Stimulated activated CD4-positive, alpha-beta T cell treated with anti-CD3 and anti-CD28 coated beads, TNF-alpha, amount 100 ng/mL, for 1 hour (primary cell): Measurements from ENCODE around the gene MRM2.

Experiments
- DNase-seq, 3 donors: peaks; one replicate each; pipeline ENCODE4 v3.0.0-alpha.2; 2020; ENCODE audit warnings: low read depth in 3 of 3, low spot score in 1 of 3

The MRM2 gene

DNA sequence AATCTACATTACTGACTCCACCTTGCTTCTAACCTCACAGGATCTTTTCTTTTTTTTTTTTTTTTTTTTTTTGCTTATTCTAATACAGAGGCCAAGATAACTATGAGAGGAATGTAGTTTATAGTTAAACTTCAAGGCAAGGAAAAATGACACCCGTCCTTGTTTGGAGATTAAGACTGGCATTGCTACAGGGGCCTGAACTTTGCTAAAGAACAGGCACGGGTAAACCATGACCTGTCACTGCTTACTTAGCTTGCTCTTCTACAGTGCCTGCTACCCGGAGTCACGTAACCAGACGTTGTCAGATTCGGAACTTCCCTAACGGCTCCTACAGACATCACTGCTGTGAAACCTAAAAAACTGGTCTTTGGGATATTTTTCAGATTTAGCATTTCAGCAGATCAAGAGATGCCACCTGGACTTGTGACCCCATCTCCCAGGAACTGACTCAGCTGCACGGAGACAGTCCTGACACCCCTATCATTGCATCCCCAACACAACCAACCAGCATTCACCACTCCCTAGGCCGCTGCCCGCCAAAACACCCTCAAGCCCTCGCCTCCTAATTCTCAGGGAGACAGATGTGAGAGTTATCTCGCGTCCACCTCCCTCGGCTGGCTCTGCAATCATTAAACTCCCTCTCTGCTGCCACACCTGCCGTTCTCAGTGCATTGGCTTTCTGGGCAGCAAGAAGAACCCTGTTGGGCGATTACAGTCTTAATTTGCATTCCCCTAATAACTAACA, 36.8 kb downstream of the MRM2 start:
- no peak for DNase-seq

GRCh38 chr7:2204446-2204845, 37.6 kb downstream of the MRM2 start:
- no peak for DNase-seq

GRCh38 chr7:2203766-2204300, 38.2 kb downstream of the MRM2 start:
- no peak for DNase-seq

- DNase-seq: no peak
These were observed 38.9 kb downstream of the MRM2 start for GRCh38 chr7:2202901-2203765.

- no peak for DNase-seq
These were observed 39.6 kb downstream of the MRM2 start for GRCh38 chr7:2202361-2202761.

- no peak for DNase-seq
These were observed 40.2 kb downstream of the MRM2 start for GRCh38 chr7:2201686-2202360.

DNA sequence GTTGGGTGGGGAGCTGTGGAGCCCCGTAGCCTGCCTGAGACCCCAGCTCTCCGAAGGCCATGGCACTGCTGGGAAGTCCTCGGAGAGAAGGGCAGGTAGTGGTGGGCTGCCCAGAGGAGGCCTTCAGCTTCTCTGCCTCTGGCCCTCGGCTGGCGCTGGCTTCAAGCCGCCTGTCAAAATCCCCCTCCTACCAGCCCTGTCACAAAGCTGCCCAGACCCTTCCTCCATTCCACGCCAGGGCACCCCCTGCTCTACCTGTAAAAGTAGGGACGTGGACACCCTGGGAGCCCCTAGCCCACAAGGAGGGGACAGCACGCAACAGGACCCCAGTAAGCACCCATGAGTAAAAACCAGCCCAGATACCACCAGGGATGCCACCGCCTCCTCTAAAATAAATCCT, 40.9 kb downstream of the MRM2 start:
- DNase-seq: no peak

- no peak for DNase-seq
These were observed 41.4 kb downstream of the MRM2 start for GRCh38 chr7:2200584-2200980.

- no peak for DNase-seq
These were observed 41.9 kb downstream of the MRM2 start for GRCh38 chr7:2199956-2200583.

- no peak for DNase-seq
These were observed 42.5 kb downstream of the MRM2 start for GRCh38 chr7:2199528-2199927.

GRCh38 chr7:2198760-2199159, 43.2 kb downstream of the MRM2 start:
- no peak for DNase-seq

- no peak for DNase-seq
These were observed 43.8 kb downstream of the MRM2 start for GRCh38 chr7:2198206-2198605.

GRCh38 chr7:2197436-2198155, 44.4 kb downstream of the MRM2 start:
- no peak for DNase-seq

GRCh38 chr7:2196381-2197378, 45.3 kb downstream of the MRM2 start:
- DNase-seq: no peak

- no peak for DNase-seq
These were observed 46.4 kb downstream of the MRM2 start for GRCh38 chr7:2195400-2196246.

- DNase-seq: no peak
These were observed 48.3 kb downstream of the MRM2 start for GRCh38 chr7:2193575-2194305.

DNA sequence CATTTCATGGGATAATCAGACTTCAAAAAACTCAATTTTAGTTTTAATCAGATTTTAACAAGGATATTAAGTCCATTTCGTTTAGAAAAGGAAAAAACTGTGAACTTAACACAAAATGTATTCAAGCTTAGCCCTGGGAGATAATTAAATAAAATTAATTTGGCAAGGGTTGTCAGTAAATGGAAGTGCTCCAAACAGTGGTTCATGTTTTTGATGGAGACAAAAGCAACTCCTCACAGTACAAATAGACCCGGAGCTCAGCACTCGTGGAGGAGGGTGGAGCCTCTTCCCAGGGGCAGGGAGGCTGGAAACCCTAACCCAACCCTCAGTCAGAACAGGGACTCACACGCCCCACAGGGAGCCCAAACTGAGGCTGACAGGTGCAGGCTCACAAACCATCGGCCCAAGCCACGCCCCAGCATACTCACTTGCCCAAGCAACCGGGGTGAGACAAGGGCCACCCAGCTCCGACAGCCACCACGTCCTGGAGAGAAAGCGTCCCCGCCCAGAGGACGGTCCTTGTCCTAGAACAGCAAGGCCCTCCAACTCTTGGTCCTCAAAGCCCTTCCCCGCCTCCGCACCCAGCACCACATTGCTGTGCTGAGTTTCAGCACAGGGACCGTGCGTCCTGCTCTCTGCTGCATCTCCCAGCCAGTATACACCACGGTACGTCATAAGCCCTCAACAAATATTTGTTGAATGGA, 49.0 kb downstream of the MRM2 start:
- DNase-seq: no peak
